Kidney epithelial cell (primary cell): Measurements from ENCODE around the gene DEGS2. TPM values are rescaled to one million over a fixed set of nuclear protein-coding genes. Genes with fewer than 3 reads are reported as not detected.

Source experiments
- DNase-seq: peaks from one replicate; pipeline ENCODE4 v3.0.0-alpha.2; 2010; ENCODE audit warnings: low read depth
- H3K27me3 ChIP-seq: 2 replicates; pipeline ENCODE4 v1.6.0; 2011; ENCODE audit warnings: low read length; ENCODE audit not compliant: control insufficient read depth, insufficient read depth
- H3K36me3 ChIP-seq: 2 replicates; pipeline ENCODE4 v1.5.1; 2011; ENCODE audit warnings: low read length; ENCODE audit not compliant: control insufficient read depth, insufficient read depth
- H3K4me3 ChIP-seq: 2 replicates; pipeline ENCODE4 v1.5.1; 2011; ENCODE audit warnings: low read depth, mild to moderate bottlenecking, control low read depth, low read length
- CTCF ChIP-seq: IDR thresholded peaks from 2 replicates; pipeline ENCODE4 v1.5.1; 2011; ENCODE audit warnings: mild to moderate bottlenecking, moderate library complexity, low read length, control low read depth, inconsistent platforms; ENCODE audit not compliant: insufficient read depth, poor library complexity, severe bottlenecking
- total RNA-seq: library from RNA; depleted of rRNA; stranded (reverse); fragments of >200 nt; gene quantifications from 2 replicates; pipeline ENCODE4 v1.2.3, GENCODE V29; 2015

The DEGS2 gene
- total RNA-seq, 1 donor from 2014 or later = 0.75 TPM

- no peaks in the 10 kb centered on the region for H3K27me3 ChIP-seq
- no peak for DNase-seq
- no peaks in the 10 kb centered on the region for H3K36me3 ChIP-seq
- H3K4me3 ChIP-seq = no peak overlapping the region
- no peak for TF ChIP-seq CTCF
Observed at GRCh38 chr14:100132903-100133510, 26.4 kb downstream of the DEGS2 start.

DNA sequence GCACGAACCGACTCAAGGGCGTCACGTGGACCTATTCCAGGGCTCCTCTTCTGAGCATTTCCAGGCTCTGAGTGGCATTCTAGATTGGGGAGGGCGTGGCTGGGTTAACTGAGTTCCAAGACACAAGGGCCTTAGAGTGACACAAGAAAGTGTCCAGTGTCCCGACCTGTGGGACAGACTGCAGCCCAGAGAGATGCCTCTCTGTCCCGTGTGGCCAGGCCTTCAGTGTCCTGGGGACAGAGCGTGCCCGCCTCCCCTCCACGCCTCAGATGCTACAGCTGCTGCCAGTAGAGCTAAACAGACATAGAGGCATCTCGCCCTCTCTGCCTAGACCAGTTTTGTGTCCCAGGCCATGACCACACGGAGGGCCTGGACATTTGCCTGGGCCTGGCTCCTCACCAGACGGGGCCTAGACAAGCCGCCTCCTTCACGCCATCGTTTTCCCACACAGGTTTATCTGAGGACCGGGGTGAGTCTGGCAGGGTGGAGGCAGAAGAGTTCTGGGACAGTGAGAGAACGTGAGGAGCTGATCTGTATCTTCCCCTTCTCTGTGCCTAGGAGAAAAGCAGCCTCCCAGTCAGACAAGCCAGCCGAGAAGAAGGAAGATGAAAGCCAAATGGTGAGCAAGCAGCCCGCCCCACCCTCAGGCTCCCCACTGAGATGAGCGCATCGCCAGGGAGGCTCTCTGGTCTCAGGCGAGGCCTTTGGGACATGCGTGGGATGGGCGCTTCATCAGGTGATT, 27.1 kb downstream of the DEGS2 start:
- DNase-seq = no peak
- H3K27me3 ChIP-seq = no peaks in the 10 kb centered on the region
- no peaks in the 10 kb centered on the region for H3K36me3 ChIP-seq
- no peak overlapping the region for H3K4me3 ChIP-seq
- TF ChIP-seq CTCF = no peak

GRCh38 chr14:100131181-100131580, 28.3 kb downstream of the DEGS2 start:
- no peak overlapping the region for H3K4me3 ChIP-seq
- H3K27me3 ChIP-seq = no peaks in the 10 kb centered on the region
- no peak for DNase-seq
- H3K36me3 ChIP-seq = peaks cover 1% of the 10 kb centered on the region
- no peak for TF ChIP-seq CTCF

GRCh38 chr14:100130521-100130920, 28.9 kb downstream of the DEGS2 start:
- no peak for TF ChIP-seq CTCF
- Histone ChIP-seq H3K27me3 (no peaks in the 10 kb centered on the region), H3K36me3 (peaks cover 1% of the 10 kb centered on the region), H3K4me3 (no peak overlapping the region)
- DNase-seq = no peak

DNA sequence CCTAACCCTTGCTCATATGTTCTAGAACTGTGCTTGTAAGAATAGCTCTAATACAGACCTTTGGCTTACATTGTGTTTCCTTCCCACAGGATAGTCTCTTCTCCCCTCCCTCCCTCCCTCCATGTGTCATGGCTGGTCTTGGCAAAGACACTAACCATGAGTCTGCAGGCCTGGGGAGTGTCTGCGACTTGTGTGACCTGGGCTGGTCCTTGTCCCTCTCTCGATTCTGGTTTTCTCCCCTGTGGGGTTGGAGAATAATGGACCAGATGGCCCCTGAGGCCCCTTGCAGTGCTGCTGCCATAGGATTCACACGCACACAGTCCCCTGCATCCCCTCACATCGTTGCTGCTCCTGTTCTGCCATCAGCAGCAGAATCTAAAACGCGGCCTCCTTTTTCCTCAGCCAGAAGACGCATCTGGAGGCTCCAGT, 30.3 kb downstream of the DEGS2 start:
- H3K36me3 ChIP-seq = peaks cover 1% of the 10 kb centered on the region

More for the DNA sequence above, 30.3 kb downstream of the DEGS2 start:
- DNase-seq = no peak
- H3K4me3 ChIP-seq = no peak overlapping the region
- H3K27me3 ChIP-seq = no peaks in the 10 kb centered on the region
- TF ChIP-seq CTCF = no peak
